ENCODE measurements around the gene CASZ1.

Gene CASZ1

DNA sequence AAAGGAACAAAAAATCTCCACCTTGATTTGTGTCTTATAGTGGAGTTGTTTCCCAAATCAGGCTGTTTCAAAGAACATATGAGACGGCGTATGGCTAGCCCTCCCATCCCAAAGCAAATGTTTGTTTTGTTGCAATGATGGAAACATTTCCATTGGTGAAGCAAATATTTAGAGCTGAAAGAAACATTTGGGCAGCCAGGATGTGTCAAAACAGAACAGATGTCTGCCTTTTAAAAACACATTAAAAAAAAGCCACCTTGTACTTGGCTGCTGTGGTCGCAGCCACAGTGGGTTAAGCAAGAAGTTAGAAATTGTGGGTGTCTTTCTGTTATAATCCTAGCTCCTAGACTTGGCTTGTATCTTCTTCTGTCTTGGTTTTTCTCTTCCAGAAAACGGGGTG lies 205.4 kb downstream of the CASZ1 start:
- DNase-seq (ENCODE audit: extremely low read depth in 1 of 2, low read depth in 1 of 2) = no peak

GRCh38 chr1:10589074-10589473 lies 207.4 kb downstream of the CASZ1 start:
- DNase-seq (ENCODE audit: extremely low read depth in 1 of 2, low read depth in 1 of 2) = no peak

- DNase-seq (ENCODE audit: extremely low read depth in 1 of 2, low read depth in 1 of 2) = no peak
Measured at GRCh38 chr1:10588640-10589039, 207.8 kb downstream of the CASZ1 start.
